Esophagus muscularis mucosa (tissue), 4 donors: ENCODE results near the gene OR10A4. TPM values are rescaled to one million over a fixed set of nuclear protein-coding genes. Genes with fewer than 3 reads are reported as not detected.
"Not testable (repeated sequence)": the region's sequence is repeated elsewhere in the genome, so short reads cannot be mapped to it uniquely, and the experiment has no call there.

Experiments used
- DNase-seq: peaks from one replicate; pipeline ENCODE4 v3.0.0-alpha.2; 2017; ENCODE audit errors: extremely low spot score
- H3K27ac ChIP-seq, 4 donors: fragments of 200-600 bp; sonication (generic); replicated peaks in 1 of 4; 1 replicate in 3 of 4; 2 replicates in 1 of 4; pipeline ENCODE4 v1.5.1; 2016 to 2019; ENCODE audit warnings: mild to moderate bottlenecking in 1 of 4
- H3K27me3 ChIP-seq, 4 donors: fragments of 200-600 bp; sonication (generic); one replicate each; pipeline versions ENCODE4 v1.5.1 to v1.6.0; 2016 to 2019
- H3K36me3 ChIP-seq, 4 donors: fragments of 200-600 bp; sonication (generic); one replicate each; pipeline ENCODE4 v1.5.1; 2016 to 2019
- H3K4me1 ChIP-seq, 4 donors: fragments of 200-600 bp; sonication (generic); one replicate each; pipeline ENCODE4 v1.5.1; 2016 to 2019
- H3K4me3 ChIP-seq, 4 donors: fragments of 200-600 bp; sonication (generic); 1 replicate in 2 of 4; 2 replicates in 2 of 4; pipeline ENCODE4 v1.5.1; 2016 to 2019; ENCODE audit warnings: mild to moderate bottlenecking in 4 of 4, moderate library complexity in 1 of 4
- H3K9me3 ChIP-seq, 4 donors: fragments of 200-600 bp; sonication (generic); 1 replicate in 3 of 4; 2 replicates in 1 of 4; pipeline ENCODE4 v1.5.1; 2016 to 2019
- CTCF ChIP-seq, 3 experiments: fragments of 200-600 bp in 2 of 3; fragments of 450-650 bp in 1 of 3; sonication (generic) in 2 of 3; IDR thresholded peaks; one replicate each; pipeline ENCODE4 v1.5.1; 2017 to 2019; ENCODE audit warnings: antibody characterized with exemption in 3 of 3, mild to moderate bottlenecking in 2 of 3, moderate library complexity in 1 of 3
- EP300 ChIP-seq: sonication (generic); formaldehyde crosslinking; IDR thresholded peaks from one replicate; pipeline ENCODE4 v1.6.1; 2017; ENCODE audit warnings: antibody characterized with exemption
- POLR2A ChIP-seq: fragments of 450-650 bp; IDR thresholded peaks from one replicate; pipeline ENCODE4 v1.6.1; 2017; ENCODE audit warnings: antibody characterized with exemption, moderate library complexity, mild to moderate bottlenecking, low read depth
- POLR2AphosphoS5 ChIP-seq, 2 donors: sonication (generic); formaldehyde crosslinking; IDR thresholded peaks; one replicate each; pipeline ENCODE4 v1.6.1; 2017; ENCODE audit warnings: antibody characterized with exemption in 2 of 2
- WGBS: methylation state at CpG from one replicate; pipeline ENCODE4 v1.1.5; 2018; 5-methylcytosine and 5-hydroxymethylcytosine counted together
- intact Hi-C: fragments of 100-400 bp; cut with DNase I; formaldehyde crosslinking; loops from one replicate; pipeline ENCODE4 v1.15.1; 2023
- total RNA-seq, 4 donors: library from RNA; depleted of rRNA; stranded (reverse); fragments of >200 nt; gene quantifications; one replicate each; pipeline versions ENCODE4 v1.1.0 to v1.2.1, GENCODE V29; 2016

The OR10A4 gene
- total RNA-seq, 4 donors from 2014 or later, result not detected

- Histone ChIP-seq H3K9me3 (peaks cover 0 to 3% (median 0%) of the 10 kb centered on the region in 4 donors), H3K36me3 (no peaks in the 10 kb centered on the region), H3K4me1 (no peaks in the 10 kb centered on the region), H3K4me3 (no peak overlapping the region), H3K27me3 (no peaks in the 10 kb centered on the region), H3K27ac (no peak overlapping the region)
- no peak for TF ChIP-seq POLR2AphosphoS5 (IDR thresholded peaks at IDR 0.05)
- no peak for TF ChIP-seq POLR2A
- no peak for TF ChIP-seq CTCF (IDR thresholded peaks at IDR 0.05)
- no peak for TF ChIP-seq EP300
- no peak for DNase-seq
- intact Hi-C loops, result no loop called here
- 82% methylated on average over 2 of the region's 2 CpGs for WGBS
Measured at GRCh38 chr11:6875761-6876160, 664 bp upstream of the OR10A4 start.

GRCh38 chr11:6876914-6877313 is 489 bp downstream of the OR10A4 start:
- peaks cover 0 to 3% (median 0%) of the 10 kb centered on the region in 4 donors for H3K9me3 ChIP-seq
- intact Hi-C loops, result no loop called here
- TF ChIP-seq CTCF (IDR thresholded peaks at IDR 0.05) (no peak), POLR2AphosphoS5 (IDR thresholded peaks at IDR 0.05) (no peak)
- H3K36me3 ChIP-seq, result no peaks in the 10 kb centered on the region
- 75% methylated on average over 3 of the region's 3 CpGs for WGBS
- no peaks in the 10 kb centered on the region for H3K4me1 ChIP-seq
- DNase-seq, result no peak
- no peak overlapping the region for H3K27ac ChIP-seq
- H3K27me3 ChIP-seq, result no peaks in the 10 kb centered on the region
- H3K4me3 ChIP-seq, result no peak overlapping the region

GRCh38 chr11:6882751-6883150 is 6.3 kb downstream of the OR10A4 start:
- no peak for DNase-seq
- intact Hi-C loops, result no loop called here
- no peaks in the 10 kb centered on the region for H3K27me3 ChIP-seq
- H3K9me3 ChIP-seq, result no peaks in the 10 kb centered on the region
- H3K27ac ChIP-seq, result no peak overlapping the region
- H3K4me1 ChIP-seq, result no peaks in the 10 kb centered on the region
- TF ChIP-seq CTCF (IDR thresholded peaks at IDR 0.05) (no peak), EP300 (no peak), POLR2AphosphoS5 (IDR thresholded peaks at IDR 0.05) (no peak), POLR2A (no peak)
- no peak overlapping the region for H3K4me3 ChIP-seq
- no peaks in the 10 kb centered on the region for H3K36me3 ChIP-seq

GRCh38 chr11:6887711-6888110 is 11.3 kb downstream of the OR10A4 start:
- DNase-seq, H3K9me3 ChIP-seq, intact Hi-C loops, H3K4me3 ChIP-seq, H3K27me3 ChIP-seq, H3K27ac ChIP-seq, H3K4me1 ChIP-seq, H3K36me3 ChIP-seq: not testable (repeated sequence)
- WGBS, result 94% methylated on average over 5 of the region's 5 CpGs

- WGBS, result 86% methylated on average over 4 of the region's 4 CpGs
- intact Hi-C loops, result no loop called here
- DNase-seq, result no peak
- H3K4me3 ChIP-seq, result no peak overlapping the region
- peaks cover 0 to 5% (median 0%) of the 10 kb centered on the region in 4 donors for H3K27me3 ChIP-seq
- H3K36me3 ChIP-seq, result no peaks in the 10 kb centered on the region
- no peak for TF ChIP-seq CTCF (IDR thresholded peaks at IDR 0.05)
- no peak for TF ChIP-seq POLR2A
- TF ChIP-seq POLR2AphosphoS5 (IDR thresholded peaks at IDR 0.05), result no peak
- TF ChIP-seq EP300, result no peak
- no peaks in the 10 kb centered on the region for H3K9me3 ChIP-seq
- H3K27ac ChIP-seq, result no peak overlapping the region
- H3K4me1 ChIP-seq, result no peaks in the 10 kb centered on the region
Measured at GRCh38 chr11:6888830-6889229, 12.4 kb downstream of the OR10A4 start.
